ENCODE results near the gene PEAK3.

Gene PEAK3

DNA sequence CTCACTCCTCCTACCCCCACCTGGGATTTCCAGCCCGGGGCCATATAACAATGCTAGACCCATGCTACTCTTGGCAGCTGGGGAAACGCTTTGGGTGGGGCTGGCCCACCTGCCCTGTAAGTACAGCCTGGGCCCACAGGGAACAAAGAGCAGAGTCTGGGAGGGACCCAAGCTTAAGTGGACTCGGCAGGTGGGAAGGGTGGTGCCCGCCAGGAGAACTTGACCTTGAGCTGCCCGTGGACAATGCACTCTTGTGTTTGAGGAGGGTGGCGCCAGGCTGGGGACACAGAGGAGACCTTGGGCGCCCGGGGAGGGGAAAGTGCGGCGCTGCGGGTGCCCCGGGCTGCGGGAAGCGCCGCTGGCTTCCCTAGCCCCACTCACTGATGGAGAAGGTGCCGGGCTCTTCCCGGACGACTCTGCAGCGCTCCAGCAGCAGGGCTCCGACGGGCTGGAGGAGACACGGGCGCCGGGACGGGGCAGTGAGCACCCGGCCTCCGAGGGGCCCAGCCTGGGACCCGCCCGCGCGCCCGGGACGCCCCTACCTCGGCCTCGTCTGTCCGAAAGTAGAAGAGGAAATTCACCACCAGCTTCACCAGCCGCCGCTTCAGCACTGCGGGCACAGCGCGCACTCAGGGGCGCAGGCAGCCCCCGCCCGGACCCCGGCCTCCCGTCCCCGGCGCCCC, 46.5 kb downstream of the PEAK3 start:
- no peak for DNase-seq

DNA sequence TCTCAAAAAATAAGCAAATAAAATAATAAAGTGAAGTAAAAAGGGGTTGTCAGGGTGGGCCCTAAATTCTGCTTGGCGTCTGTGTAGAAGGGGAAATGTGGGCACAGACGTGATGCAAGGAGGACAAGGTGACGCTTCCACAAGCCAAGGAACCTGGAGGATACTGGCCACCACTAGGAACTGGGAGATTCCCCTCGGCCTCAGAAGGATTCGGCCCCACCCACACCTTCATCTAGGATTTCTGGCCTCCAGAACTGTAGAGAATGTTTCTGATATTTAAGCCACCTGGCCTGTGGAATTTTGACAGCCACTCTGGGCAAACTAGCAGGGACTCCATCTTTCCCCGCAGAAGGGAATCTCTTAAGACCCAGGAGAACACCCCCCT, 47.0 kb downstream of the PEAK3 start:
- DNase-seq = no peak

DNA sequence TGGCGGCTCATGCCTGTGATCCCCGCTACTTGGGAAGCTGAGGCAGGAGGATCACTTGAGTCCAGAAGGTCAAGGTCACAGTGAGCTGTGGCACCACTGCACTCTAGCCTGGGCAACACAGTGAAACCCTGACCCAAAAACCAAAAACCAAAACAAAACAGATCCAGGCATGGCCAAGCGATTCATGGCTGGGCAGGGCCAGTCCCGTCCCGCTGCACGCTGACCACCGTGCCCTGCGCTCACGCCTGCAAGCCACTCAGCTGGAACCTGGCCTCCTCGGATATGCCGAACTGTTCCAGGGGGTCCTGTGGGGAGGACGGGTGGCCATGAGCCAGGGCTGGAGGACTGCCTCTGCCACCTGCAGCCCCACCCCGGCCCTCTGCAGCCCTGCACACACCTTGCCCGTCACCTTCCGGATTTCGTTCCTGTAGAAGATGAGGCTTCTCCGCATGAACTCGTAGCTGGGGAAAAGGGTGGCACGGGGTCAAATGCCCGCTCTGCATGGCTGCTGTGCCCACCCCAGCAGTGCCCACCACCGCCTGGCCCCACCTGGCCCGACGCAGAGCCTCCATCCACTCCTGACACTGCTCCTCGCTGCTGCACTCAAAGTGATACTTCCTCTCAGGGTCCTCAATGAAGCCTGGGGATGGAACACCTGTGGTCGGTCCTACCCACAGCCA, 48.2 kb downstream of the PEAK3 start:
- DNase-seq = no peak

DNA sequence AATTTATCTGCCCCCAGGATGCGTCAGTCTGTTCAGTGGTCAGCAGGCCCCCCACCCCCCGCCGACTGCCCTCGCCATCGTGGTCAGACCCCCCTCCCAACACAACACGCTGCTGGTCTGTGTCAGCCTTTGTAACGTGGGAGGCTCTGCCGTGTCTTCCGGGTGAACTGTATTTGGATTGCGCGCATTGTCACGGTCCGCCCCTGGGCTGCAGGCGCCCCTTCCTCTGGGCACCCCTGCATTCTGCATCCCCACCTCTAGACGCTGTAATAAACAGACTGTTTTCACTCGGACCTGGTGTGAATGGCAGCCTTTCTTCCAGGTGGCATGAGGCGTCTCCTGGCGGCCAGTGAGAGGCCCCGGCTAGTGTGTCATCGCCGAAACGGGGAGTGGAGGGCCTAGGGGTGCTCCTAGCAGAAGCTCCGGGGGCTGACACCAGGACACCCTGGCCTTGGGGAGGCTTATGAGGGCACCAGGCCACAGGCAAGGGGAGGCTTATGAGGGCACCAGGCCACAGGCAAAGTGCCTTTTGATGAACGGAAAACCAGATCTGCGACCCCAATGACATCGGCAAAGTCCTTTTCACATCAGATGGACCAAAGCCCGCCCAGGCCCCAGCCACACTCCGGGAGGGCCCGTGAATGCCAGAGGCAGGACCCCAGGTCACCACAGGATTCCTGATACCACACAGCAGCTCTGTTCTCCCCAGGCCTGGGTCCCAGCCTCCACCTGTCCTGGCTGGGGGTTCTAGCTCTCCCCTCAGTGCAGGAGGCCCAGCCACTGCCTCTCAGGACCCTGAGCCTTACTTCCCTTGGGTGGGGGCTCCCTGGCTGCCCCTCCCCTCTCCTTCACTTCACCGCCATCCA, 49.5 kb downstream of the PEAK3 start:
- no peak for DNase-seq

DNA sequence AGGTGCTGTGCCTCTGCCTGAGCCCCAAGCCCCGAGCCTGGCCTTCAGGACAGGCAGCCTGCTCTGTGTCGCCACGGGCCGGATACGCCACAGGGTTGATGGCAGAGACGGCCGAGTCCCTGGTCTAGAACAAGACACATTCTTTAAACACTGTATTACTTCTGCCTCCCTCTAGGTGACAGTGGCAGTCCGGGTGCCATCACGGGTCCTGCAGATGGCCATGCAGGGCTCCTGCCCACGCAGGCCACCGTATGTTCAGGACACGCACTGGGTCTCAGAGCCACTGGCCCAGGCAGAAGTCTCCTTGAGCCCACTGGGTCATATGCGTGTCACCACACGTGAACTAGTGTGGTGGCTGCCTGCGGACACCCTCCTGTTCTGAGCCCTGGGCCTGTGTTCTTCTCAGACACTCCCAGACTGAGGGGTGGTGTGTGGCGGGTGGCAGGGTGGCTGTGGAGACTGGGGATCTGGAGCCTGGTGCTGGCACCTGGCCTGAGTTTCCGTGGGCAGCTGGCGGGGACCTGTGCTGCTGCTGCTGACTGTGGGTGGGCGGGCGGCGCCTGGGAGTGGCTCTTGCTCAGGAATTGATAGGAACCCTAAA, 50.3 kb downstream of the PEAK3 start:
- no peak for DNase-seq

DNA sequence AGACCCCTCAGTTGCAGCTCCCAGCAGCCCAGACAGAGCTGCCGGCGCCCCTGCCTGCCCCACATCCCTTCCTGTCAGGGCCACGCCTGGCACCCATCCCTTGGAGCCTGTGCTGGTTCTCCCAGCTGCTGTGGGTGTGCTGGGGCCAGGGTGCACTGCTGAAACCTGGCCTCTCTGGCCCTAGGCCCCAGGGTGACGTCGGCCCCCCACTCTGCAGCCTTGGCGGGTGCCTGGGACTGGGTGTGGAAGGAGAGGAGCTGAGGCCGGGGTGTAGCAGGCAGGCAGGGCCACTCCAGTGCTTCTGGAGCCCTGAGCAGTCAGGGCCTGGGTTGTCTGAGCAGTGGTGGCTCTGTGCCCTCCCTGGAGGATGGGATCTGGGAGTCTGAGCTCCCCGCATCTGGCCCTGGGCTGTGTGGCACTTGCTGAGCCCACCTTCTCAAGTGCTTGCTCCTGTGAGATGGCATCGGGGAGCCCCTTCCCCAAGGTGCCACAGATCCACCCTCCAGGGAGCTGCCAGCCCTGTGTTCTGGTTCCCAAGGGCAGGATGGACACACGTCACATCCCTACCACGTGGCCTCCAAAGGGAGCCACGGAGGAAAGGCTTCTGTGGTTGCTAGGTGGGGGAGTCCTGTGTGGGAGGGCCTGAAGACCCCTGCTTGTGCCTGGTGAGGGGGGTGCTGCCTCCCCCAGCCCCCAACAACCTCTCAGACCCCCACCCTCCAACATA, 51.0 kb downstream of the PEAK3 start:
- no peak for DNase-seq

DNA sequence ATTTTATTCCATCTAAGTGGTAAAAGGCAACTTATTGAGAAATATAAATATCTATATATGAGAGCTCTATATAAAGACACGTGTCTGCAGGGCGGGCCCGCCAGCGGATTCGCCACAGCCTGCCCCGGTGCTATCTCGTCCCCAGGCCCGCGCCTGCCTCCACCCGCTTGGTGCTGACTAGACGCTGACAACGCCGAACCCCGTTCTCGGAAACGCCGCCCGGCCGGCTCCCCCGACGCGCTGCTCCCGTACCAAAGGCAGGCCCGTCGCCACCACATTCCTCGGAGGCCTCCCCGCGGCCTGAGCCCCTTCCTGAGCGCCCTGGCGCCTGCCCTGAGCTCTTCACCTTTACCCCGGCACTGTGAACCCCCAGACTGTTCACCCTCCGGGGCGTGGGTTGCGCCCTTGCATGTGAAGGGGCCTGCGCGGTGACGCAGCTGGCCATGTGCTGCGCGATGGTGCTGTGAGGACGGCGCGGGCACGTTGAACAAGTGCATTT, 51.9 kb downstream of the PEAK3 start:
- no peak for DNase-seq

DNA sequence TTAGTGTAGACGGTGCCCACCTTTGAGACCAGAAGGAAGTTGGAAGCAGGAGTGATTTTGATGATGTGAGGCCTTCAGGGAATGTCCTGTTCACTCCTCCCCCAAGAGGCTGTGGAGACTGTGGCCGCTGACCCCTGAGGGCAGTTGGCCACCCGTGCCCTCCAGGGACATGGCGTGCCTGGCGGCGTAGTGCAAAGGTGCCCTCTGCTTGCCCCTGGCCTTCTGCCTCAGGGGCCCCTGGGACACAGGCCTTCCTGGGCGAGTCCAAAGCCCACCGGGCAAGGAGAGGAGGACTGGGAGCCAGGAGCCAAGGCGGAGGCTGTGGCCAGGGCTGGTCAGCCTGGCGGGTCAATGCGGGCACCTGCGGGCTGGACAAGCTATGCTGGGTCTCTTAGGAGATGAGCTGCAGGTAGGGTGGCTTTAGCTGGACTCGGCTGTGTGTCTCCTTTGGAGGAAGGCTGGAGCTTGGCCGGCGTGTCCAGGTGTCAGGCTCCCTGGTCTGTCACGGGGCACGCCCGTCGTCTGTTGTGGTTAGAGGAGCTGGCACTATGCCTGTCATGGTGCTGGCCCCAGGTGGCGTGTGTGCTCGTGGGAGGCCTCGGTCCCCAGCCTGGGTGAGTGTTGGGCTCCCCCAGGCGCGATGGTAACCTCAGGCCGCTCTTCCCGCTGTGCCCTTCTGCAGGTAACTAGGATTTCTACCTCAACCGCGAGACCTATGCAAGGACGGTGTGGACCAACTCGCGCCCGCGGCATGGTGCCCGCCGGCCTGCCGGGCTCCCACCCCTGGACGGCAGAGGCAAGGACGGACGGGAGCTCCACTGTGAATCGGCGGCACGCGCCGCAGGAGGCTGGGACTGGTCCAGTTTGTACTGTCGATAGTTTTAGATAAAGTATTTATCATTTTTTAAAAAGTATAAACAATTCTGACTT, 52.6 kb downstream of the PEAK3 start:
- no peak for DNase-seq

DNA sequence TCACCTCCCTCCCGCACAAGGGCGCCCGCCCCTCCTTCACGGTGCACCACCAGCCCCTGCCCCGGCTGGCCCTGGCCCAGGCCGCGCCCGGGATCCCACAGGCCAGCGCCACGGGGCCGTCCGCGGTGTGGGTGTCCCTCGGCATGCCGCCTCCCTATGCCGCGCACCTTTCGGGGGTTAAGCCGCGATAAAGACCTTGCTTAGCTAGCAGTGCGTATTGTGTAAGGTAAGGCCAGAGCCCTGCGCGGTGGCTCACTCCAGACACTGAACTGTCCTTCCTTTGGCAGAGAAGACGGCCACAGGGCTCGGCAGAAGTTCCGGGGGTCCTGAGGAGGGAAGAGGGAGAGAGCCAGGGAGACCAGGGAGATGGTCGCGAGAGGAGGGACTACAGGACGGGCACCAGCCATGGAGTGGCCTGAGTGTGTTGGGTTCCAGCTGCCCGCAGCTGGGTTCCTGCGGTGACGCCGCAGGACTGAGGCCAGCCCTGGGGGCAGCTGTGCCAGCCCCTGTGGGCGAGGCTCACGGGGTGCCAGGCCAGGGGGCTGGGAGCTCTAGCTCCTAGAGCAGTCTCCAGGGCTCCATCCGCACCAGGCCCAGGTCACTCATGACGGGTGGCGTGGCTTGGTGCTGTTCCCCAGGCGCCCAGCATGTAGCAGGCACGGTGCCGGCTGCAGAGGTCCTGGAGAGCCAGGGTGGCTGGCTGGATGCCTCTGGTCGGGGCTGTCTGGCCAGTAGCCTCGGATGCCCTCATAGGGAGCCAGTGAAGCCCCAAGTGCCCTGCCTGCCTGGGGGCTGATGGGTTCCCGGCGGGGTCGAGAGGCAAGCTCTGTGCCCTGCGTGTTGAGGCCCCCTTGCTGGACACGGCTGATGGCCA, 53.6 kb downstream of the PEAK3 start:
- no peak for DNase-seq

DNA sequence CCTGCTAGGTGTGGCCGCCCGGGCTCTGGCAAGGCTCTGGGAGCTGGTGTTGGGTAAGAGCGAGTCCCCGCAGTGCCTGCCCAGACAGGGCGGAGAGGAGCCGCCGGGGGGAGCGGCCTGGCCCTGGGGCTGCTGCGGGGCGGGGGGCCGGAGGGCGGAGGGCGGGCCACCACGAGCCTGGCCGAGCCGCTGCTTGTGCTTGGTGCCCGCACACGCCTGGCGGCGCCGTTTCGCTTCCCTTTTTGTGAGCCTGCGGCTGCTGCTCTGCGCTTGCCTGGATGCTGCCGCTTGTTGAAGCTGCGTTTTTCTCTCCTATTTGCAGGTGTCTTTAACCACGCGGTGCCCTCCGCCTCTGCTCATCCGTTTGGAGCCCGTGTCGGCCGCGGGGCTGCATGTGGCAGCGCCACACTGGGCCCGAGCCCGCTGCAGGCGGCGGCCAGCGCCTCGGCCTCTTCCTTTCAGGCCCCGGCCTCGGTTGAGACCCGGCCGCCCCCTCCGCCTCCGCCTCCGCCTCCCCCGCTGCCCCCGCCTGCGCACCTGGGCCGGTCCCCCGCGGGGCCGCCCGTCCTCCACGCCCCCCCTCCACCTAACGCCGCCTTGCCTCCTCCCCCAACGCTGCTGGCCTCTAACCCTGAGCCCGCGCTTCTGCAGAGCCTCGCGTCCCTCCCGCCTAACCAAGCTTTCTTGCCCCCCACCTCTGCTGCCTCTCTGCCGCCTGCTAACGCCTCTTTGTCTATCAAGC, 54.4 kb downstream of the PEAK3 start:
- no peak for DNase-seq

DNA sequence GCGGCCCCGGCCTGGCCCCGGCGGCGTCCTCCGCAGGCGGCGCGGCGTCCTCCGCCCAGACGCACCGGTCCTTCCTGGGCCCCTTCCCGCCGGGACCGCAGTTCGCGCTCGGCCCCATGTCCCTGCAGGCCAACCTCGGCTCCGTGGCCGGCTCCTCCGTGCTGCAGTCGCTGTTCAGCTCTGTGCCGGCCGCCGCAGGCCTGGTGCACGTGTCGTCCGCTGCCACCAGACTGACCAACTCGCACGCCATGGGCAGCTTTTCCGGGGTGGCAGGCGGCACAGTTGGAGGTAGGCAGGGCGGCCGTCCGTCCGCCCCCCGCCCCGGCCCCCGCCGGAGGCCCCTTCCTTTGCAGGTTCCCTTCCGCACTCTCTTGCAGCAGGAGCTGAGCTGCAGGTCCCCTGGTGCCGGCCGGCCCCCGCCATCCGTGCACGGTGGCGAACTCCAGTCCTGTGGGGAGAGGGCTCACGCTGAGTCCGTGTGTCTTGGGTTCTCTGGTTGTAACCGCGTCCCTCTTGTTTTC, 55.1 kb downstream of the PEAK3 start:
- DNase-seq = no peak

DNA sequence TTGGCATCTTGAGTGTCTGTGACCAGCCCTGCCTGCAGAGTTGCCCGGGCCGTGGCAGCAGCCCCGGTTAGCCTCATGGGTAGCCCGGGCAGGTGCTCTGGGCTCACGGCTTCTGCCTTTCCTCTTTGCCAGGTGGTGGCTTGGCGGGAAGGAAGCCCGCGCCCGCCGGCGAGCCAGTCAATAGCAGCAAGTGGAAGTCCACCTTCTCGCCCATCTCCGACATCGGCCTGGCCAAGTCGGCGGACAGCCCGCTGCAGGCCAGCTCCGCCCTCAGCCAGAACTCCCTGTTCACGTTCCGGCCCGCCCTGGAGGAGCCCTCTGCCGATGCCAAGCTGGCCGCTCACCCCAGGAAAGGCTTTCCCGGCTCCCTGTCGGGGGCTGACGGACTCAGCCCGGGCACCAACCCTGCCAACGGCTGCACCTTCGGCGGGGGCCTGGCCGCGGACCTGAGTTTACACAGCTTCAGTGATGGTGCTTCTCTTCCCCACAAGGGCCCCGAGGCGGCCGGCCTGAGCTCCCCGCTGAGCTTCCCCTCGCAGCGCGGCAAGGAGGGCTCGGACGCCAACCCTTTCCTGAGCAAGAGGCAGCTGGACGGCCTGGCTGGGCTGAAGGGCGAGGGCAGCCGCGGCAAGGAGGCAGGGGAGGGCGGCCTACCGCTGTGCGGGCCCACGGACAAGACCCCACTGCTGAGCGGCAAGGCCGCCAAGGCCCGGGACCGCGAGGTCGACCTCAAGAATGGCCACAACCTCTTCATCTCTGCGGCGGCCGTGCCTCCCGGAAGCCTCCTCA, 55.7 kb downstream of the PEAK3 start:
- DNase-seq = no peak

DNA sequence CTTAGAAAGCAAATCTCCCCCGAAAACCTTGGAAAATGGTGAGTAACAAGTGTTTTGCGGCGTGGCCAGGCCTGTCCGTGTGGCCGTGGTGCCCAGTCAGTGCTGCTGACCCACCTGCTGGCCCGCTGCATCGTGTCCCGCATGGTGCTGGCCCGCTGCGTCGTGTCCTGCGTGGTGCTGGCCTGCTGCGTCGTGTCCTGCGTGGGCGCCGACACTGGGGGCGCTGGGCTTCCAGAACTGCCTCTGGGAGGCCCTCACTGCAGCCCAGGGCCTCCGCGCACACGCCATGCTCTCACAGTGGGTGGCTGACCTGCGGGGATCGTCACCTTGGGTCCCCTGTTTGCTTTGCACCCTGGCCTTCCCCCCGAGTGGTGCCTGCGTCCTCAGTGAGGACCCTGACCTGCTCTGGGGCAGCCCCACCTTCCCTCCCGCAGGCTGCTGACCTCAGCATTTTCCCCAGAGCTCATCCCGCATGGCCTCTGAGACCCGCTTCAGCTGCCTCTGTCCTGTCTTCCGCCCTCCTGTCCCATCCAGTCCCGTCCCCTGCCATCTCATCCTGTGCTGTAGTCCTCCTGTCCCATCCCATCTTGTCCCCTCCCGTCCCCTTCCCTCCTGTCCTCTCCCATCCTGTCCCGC, 56.4 kb downstream of the PEAK3 start:
- DNase-seq = no peak

DNA sequence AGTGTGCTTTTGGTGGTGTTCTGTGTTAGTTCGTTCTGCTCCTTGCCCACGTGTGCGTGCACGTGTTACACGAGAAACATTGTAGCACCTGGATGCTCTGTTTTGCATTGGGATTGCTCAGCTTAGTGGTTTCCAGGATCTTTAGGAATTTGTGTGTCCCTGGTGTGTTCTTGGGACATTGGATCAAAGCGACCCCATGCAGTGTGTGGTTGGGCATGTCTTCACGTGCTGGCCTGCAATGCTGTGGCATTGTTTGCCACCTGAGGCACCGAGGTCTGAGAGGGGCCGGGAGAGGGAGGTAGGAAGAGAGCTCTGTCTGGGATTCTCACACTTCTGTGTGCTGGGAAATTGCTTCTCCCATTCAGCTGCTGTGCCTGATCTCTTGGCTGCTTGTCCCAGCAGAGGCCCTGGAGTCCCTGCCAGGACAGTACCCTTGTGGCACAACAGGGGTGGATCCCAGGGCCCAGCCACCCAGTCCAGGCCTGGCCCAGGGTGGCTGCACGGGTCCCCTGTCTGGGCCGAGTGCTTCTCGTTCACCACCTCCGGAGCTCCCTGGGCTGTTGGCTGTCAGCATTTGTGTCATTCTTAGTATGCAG, 57.1 kb downstream of the PEAK3 start:
- DNase-seq = no peak
